GM12878 (cell line): ENCODE data around the gene CALHM1. TPM values are rescaled to one million over a fixed set of nuclear protein-coding genes. Genes with fewer than 3 reads are reported as not detected.

Experiments used
- ATAC-seq: fragments of 200-7000 bp; cut with Tn5 transposase; 3 replicates; pipeline ENCODE4 v1.9.1; 2020; ENCODE audit warnings: mild to moderate bottlenecking, moderate library complexity
- BruUV-seq: library from RNA; stranded (reverse); fragments of 400-500 nt; replicated peaks from 2 replicates; lab custom pipeline; 2021; lab: Mats Ljungman, UMichigan
- CTCF ChIA-PET: fragments of 300-600 bp; sonication (Branson Sonifier 250); formaldehyde crosslinking; extraction: SDS; loops from one replicate; lab custom pipeline; 2021; ENCODE audit warnings: inconsistent platforms; lab: Yijun Ruan, JAX
- POLR2A ChIA-PET: fragments of 350-600 bp; formaldehyde crosslinking; extraction: SDS; loops from one replicate; lab custom pipeline; 2021; ENCODE audit warnings: inconsistent platforms; lab: Charles Lee
- RAD21 ChIA-PET: fragments of 300-600 bp; sonication (Branson Sonifier 250); formaldehyde crosslinking; loops from one replicate; lab custom pipeline; 2023; ENCODE audit warnings: antibody characterized with exemption; ENCODE audit not compliant: unreplicated experiment; lab: Charles Lee
- SMC1A ChIA-PET: fragments of 300-600 bp; sonication (Branson Sonifier 250); formaldehyde crosslinking; loops from one replicate; lab custom pipeline; 2023; ENCODE audit not compliant: unreplicated experiment, uncharacterized antibody; lab: Charles Lee
- DNase-seq: peaks from one replicate; pipeline ENCODE4 v3.0.0-alpha.2; 2011; ENCODE audit warnings: low read depth, low spot score
- FAIRE-seq: peaks from 3 replicates; lab custom pipeline; 2011; peaks lifted over from hg19 to GRCh38; lab: Jason Lieb, UNC
- H2AFZ ChIP-seq: 2 replicates; pipeline ENCODE4 v1.6.0; 2011; ENCODE audit warnings: low read depth, low read length, control low read depth; ENCODE audit not compliant: control insufficient read depth
- H3K27ac ChIP-seq: 2 replicates; pipeline ENCODE4 v1.5.1; 2011; ENCODE audit warnings: control low read depth; ENCODE audit not compliant: control insufficient read depth, insufficient read depth
- H3K27me3 ChIP-seq, 2 experiments: replicated peaks in 1 of 2; 2 replicates each; pipeline versions ENCODE4 v1.6.0 to v1.6.1; 2011; ENCODE audit warnings: low read length in 1 of 2; ENCODE audit not compliant: control insufficient read depth in 2 of 2, insufficient read depth in 2 of 2
- H3K36me3 ChIP-seq, 2 experiments: 2 replicates each; pipeline ENCODE4 v1.5.1; 2011; ENCODE audit warnings: low read length in 1 of 2; ENCODE audit not compliant: control insufficient read depth in 2 of 2, insufficient read depth in 2 of 2
- H3K4me1 ChIP-seq: 2 replicates; pipeline ENCODE4 v1.6.1; 2011; ENCODE audit warnings: mild to moderate bottlenecking, low read length, moderate library complexity, mixed read lengths; ENCODE audit not compliant: control insufficient read depth, insufficient read depth
- H3K4me2 ChIP-seq: 2 replicates; pipeline ENCODE4 v1.6.0; 2011; ENCODE audit warnings: control low read depth; ENCODE audit not compliant: control insufficient read depth, insufficient read depth
- H3K4me3 ChIP-seq: fragments of 200-600 bp; sonication (generic); 2 replicates; pipeline ENCODE4 v1.5.1; 2016
- H3K79me2 ChIP-seq: 2 replicates; pipeline ENCODE4 v1.6.0; 2011; ENCODE audit warnings: low read length; ENCODE audit not compliant: control insufficient read depth, insufficient read depth
- H3K9ac ChIP-seq: 2 replicates; pipeline ENCODE4 v1.8.0; 2011; ENCODE audit warnings: low read length, control low read depth, mixed read lengths; ENCODE audit not compliant: control insufficient read depth, insufficient read depth
- H3K9me3 ChIP-seq: replicated peaks from 3 replicates; pipeline ENCODE4 v1.5.1; 2011; ENCODE audit warnings: mild to moderate bottlenecking, low read length; ENCODE audit not compliant: control insufficient read depth, insufficient read depth
- H4K20me1 ChIP-seq: 2 replicates; pipeline ENCODE4 v1.6.0; 2011; ENCODE audit not compliant: control insufficient read depth, insufficient read depth
- ATF7 ChIP-seq: fragments of 450-650 bp; IDR thresholded peaks from 2 replicates; pipeline ENCODE4 v1.6.1; 2016; ENCODE audit warnings: low read depth, mild to moderate bottlenecking
- CEBPB ChIP-seq, 2 experiments: fragments of 150-350 bp in 1 of 2; IDR thresholded peaks; 2 replicates each; pipeline ENCODE4 v1.6.1; 2012 to 2014; ENCODE audit warnings: low read depth in 2 of 2, low read length in 2 of 2, borderline replicate concordance in 1 of 2, inconsistent platforms in 1 of 2
- ESRRA ChIP-seq: IDR thresholded peaks from 2 replicates; pipeline ENCODE4 v1.6.1; 2012; ENCODE audit warnings: mild to moderate bottlenecking, low read length, improper control_type of control experiment
- ETV6 ChIP-seq, 2 experiments: fragments of 450-650 bp in 1 of 2; IDR thresholded peaks in 1 of 2; conservative IDR thresholded peaks in 1 of 2; 2 replicates each; pipeline ENCODE4 v1.6.1; 2014; ENCODE audit warnings: antibody characterized with exemption in 1 of 2, borderline replicate concordance in 1 of 2, low read depth in 1 of 2, mild to moderate bottlenecking in 1 of 2, moderate library complexity in 1 of 2
- HCFC1 ChIP-seq: fragments of 150-350 bp; IDR thresholded peaks from 2 replicates; pipeline ENCODE4 v1.6.1; 2014; ENCODE audit warnings: low read length
- NFIC ChIP-seq: IDR thresholded peaks from 2 replicates; pipeline ENCODE4 v1.6.1; 2012; ENCODE audit warnings: low read depth, mild to moderate bottlenecking, inconsistent platforms, low read length, moderate library complexity
- POLR2A ChIP-seq: IDR thresholded peaks from 2 replicates; pipeline ENCODE4 v1.6.1; 2011; ENCODE audit warnings: low read depth, mild to moderate bottlenecking, low read length
- PRDM15 ChIP-seq: fragments of 450-650 bp; formaldehyde crosslinking; IDR thresholded peaks from 2 replicates; pipeline ENCODE4 v1.4.0; 2020; ENCODE audit warnings: mild to moderate bottlenecking, moderate library complexity
- RFX5 ChIP-seq: IDR thresholded peaks from 2 replicates; pipeline ENCODE4 v1.6.1; 2011; ENCODE audit warnings: low read depth, low read length, improper control_type of control experiment
- TARDBP ChIP-seq: IDR thresholded peaks from 2 replicates; pipeline ENCODE4 v1.6.1; 2016; ENCODE audit warnings: borderline replicate concordance
- WGBS: methylation state at CpG from one replicate; pipeline ENCODE4 v1.1.6; 2016; ENCODE audit warnings: low lambda C conversion rate; ENCODE audit not compliant: insufficient replicate concordance, insufficient coverage; ENCODE audit errors: missing lambda C conversion rate; 5-methylcytosine and 5-hydroxymethylcytosine counted together
- in situ Hi-C: fragments of 300-500 bp; cut with MboI; formaldehyde crosslinking; loops from 9 replicates; pipeline ENCODE4 v1.14.3; 2018; ENCODE audit warnings: mixed read lengths
- intact Hi-C: fragments of 100-400 bp; cut with micrococcal nuclease; formaldehyde crosslinking; loops from one replicate; pipeline ENCODE4 v1.14.2; 2022; ENCODE audit not compliant: unreplicated experiment
- polyA plus RNA-seq, 11 experiments: library from polyadenylated mRNA; depleted of rRNA in 4 of 11; unstranded in 6 of 11; stranded (reverse) in 5 of 11; fragments of >200 nt; fragmentation: Nextera tagmentation in 4 of 11; fragmentation: Illumina TruSeq in 1 of 11; extraction: Ambion mirVana in 4 of 11; extraction: Trizol in 1 of 11; gene quantifications; 1 replicate in 1 of 11; 2 replicates in 10 of 11; pipeline versions ENCODE4 v1.2.1 to v1.2.3, GENCODE V29; 2011 to 2016; ENCODE audit warnings: inconsistent platforms in 2 of 11, missing spikeins in 2 of 11, low read depth in 1 of 11
- total RNA-seq, 4 experiments: library from RNA; depleted of rRNA in 3 of 4; stranded (reverse); fragments of >200 nt in 3 of 4; fragmentation: Illumina TruSeq in 1 of 4; extraction: Trizol in 1 of 4; gene quantifications; 2 replicates each; pipeline versions ENCODE4 v1.2.1 to v1.2.3, GENCODE V29; 2013 to 2021
- TF ChIP-seq, protein P1 (sequence below): IDR thresholded peaks from 2 replicates; pipeline ENCODE4 v1.6.1; 2012; ENCODE audit warnings: improper control_type of control experiment, low read depth, low read length; ENCODE audit not compliant: insufficient replicate concordance
- TF ChIP-seq, protein P2 (sequence below): IDR thresholded peaks from 2 replicates; pipeline ENCODE4 v1.6.1; 2012; ENCODE audit warnings: mild to moderate bottlenecking, low read depth, low read length

Gene CALHM1
- total and polyA plus RNA-seq, 10 of the 15 experiments (the other 5 are each of a cell fraction or from before 2014, with no cell fraction given) = 0.05 to 1.7 (median 0.17) TPM

DNA sequence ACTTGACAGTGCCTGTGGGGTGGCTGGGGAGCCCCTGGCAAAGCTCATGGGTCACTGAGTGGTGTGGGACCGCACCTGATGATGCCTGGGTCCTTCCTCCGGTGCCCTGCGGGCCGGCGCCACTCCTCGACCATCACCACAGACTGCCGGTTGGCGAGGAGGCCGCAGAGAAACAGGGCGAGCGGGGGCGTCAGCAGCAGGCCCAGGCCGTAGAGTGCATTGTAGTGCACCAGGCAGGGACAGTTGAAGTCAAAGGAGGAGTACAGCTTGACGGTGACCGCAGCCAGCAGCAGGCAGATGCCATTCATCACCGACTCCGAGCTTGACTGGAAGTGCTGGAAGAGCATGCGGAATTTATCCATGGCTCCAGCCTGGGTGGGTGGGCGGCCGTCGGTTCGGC is 20.0 kb upstream of the CALHM1 start:
- no peak overlapping the region for H2AFZ ChIP-seq
- SMC1A ChIA-PET = interaction anchor here (3.2 to 9.8 kb wide), 3 partner anchors 28 to 61 kb away, joined by 32 to 124 read pairs (median 85); partner anchors contain the start of gene CALHM2
- H3K79me2 ChIP-seq = no peaks in the 10 kb centered on the region
- 89% methylated on average over 22 of the region's 22 CpGs for WGBS
- ATAC-seq (no peak), FAIRE-seq (no peak), DNase-seq (no peak)
- no TSS peak for BruUV-seq
- intact Hi-C loops = no loop called here
- H3K9ac ChIP-seq = no peak overlapping the region
- H3K36me3 ChIP-seq = no peaks in the 10 kb centered on the region
- no peak overlapping the region for H3K4me3 ChIP-seq
- peaks cover 7% of the 10 kb centered on the region for H3K4me1 ChIP-seq
- CTCF ChIA-PET = interaction anchor here (1.1 to 10.6 kb wide), 3 partner anchors 31 to 208 kb away, joined by 3 to 195 read pairs (median 163); partner anchors contain the start of gene CALHM2
- RAD21 ChIA-PET = interaction anchor here (1.2 kb wide), 1 partner anchor 63 kb away, joined by 3 read pairs; no protein-coding TSS in a partner anchor
- no peak overlapping the region for H3K4me2 ChIP-seq
- no peaks in the 10 kb centered on the region for H3K9me3 ChIP-seq
- in situ Hi-C loops = loop anchor here (5.0 kb wide), 1 partner anchor 61 kb away; no protein-coding TSS in a partner anchor
- no peaks in the 10 kb centered on the region for H4K20me1 ChIP-seq
- H3K27me3 ChIP-seq = no peaks in the 10 kb centered on the region
- POLR2A ChIA-PET = no interaction called here
- no peak overlapping the region for H3K27ac ChIP-seq
- TF ChIP-seq TARDBP = no peak
- no peak for TF ChIP-seq CEBPB (IDR thresholded peaks at IDR 0.05; ENCODE audit: borderline replicate concordance in 1 of 2, low read depth in 2 of 2, low read length in 2 of 2)
- TF ChIP-seq, protein P1, sequence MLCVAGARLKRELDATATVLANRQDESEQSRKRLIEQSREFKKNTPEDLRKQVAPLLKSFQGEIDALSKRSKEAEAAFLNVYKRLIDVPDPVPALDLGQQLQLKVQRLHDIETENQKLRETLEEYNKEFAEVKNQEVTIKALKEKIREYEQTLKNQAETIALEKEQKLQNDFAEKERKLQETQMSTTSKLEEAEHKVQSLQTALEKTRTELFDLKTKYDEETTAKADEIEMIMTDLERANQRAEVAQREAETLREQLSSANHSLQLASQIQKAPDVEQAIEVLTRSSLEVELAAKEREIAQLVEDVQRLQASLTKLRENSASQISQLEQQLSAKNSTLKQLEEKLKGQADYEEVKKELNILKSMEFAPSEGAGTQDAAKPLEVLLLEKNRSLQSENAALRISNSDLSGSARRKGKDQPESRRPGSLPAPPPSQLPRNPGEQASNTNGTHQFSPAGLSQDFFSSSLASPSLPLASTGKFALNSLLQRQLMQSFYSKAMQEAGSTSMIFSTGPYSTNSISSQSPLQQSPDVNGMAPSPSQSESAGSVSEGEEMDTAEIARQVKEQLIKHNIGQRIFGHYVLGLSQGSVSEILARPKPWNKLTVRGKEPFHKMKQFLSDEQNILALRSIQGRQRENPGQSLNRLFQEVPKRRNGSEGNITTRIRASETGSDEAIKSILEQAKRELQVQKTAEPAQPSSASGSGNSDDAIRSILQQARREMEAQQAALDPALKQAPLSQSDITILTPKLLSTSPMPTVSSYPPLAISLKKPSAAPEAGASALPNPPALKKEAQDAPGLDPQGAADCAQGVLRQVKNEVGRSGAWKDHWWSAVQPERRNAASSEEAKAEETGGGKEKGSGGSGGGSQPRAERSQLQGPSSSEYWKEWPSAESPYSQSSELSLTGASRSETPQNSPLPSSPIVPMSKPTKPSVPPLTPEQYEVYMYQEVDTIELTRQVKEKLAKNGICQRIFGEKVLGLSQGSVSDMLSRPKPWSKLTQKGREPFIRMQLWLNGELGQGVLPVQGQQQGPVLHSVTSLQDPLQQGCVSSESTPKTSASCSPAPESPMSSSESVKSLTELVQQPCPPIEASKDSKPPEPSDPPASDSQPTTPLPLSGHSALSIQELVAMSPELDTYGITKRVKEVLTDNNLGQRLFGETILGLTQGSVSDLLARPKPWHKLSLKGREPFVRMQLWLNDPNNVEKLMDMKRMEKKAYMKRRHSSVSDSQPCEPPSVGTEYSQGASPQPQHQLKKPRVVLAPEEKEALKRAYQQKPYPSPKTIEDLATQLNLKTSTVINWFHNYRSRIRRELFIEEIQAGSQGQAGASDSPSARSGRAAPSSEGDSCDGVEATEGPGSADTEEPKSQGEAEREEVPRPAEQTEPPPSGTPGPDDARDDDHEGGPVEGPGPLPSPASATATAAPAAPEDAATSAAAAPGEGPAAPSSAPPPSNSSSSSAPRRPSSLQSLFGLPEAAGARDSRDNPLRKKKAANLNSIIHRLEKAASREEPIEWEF = no peak
- no peak for TF ChIP-seq POLR2A
- TF ChIP-seq PRDM15 (CRISPR knock-in tag) = no peak
- TF ChIP-seq ESRRA = no peak
- TF ChIP-seq ATF7 = no peak
- no peak for TF ChIP-seq RFX5
- TF ChIP-seq, protein P2, sequence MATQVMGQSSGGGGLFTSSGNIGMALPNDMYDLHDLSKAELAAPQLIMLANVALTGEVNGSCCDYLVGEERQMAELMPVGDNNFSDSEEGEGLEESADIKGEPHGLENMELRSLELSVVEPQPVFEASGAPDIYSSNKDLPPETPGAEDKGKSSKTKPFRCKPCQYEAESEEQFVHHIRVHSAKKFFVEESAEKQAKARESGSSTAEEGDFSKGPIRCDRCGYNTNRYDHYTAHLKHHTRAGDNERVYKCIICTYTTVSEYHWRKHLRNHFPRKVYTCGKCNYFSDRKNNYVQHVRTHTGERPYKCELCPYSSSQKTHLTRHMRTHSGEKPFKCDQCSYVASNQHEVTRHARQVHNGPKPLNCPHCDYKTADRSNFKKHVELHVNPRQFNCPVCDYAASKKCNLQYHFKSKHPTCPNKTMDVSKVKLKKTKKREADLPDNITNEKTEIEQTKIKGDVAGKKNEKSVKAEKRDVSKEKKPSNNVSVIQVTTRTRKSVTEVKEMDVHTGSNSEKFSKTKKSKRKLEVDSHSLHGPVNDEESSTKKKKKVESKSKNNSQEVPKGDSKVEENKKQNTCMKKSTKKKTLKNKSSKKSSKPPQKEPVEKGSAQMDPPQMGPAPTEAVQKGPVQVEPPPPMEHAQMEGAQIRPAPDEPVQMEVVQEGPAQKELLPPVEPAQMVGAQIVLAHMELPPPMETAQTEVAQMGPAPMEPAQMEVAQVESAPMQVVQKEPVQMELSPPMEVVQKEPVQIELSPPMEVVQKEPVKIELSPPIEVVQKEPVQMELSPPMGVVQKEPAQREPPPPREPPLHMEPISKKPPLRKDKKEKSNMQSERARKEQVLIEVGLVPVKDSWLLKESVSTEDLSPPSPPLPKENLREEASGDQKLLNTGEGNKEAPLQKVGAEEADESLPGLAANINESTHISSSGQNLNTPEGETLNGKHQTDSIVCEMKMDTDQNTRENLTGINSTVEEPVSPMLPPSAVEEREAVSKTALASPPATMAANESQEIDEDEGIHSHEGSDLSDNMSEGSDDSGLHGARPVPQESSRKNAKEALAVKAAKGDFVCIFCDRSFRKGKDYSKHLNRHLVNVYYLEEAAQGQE = no peak
- no peak for TF ChIP-seq ETV6 (conservative IDR thresholded peaks at IDR 0.05 in 1 of 2, IDR thresholded peaks at IDR 0.05 in 1 of 2; ENCODE audit: borderline replicate concordance in 1 of 2, low read depth in 1 of 2)
- no peak for TF ChIP-seq NFIC
- no peak for TF ChIP-seq HCFC1
